Central memory CD8-positive, alpha-beta T cell (primary cell): ENCODE results near the gene CXorf66.
"Not testable (repeated sequence)": the region's sequence is repeated elsewhere in the genome, so short reads cannot be mapped to it uniquely, and the experiment has no call there.

Experiments
- ATAC-seq: fragments of 150-1000 bp; cut with Tn5 transposase; replicated peaks from 2 replicates; pipeline ENCODE4 v1.10.0; 2022; ENCODE audit warnings: mild to moderate bottlenecking, moderate FRiP score, moderate number of reproducible peaks; ENCODE audit not compliant: poor library complexity, severe bottlenecking; ENCODE audit errors: extremely low read depth
- DNase-seq, 2 donors: peaks; one replicate each; pipeline ENCODE4 v3.0.0; 2021; ENCODE audit warnings: low spot score in 2 of 2
- H3K27ac Mint-ChIP-seq: one replicate; pipeline ENCODE4 v1.8.0; 2022; ENCODE audit warnings: low read depth, mild to moderate bottlenecking, moderate library complexity, mixed read lengths
- H3K27me3 Mint-ChIP-seq: one replicate; pipeline ENCODE4 v1.8.0; 2022; ENCODE audit warnings: mixed read lengths
- H3K36me3 Mint-ChIP-seq: one replicate; pipeline ENCODE4 v1.8.0; 2022; ENCODE audit warnings: mild to moderate bottlenecking, moderate library complexity, mixed read lengths; ENCODE audit not compliant: insufficient read depth
- H3K4me1 Mint-ChIP-seq: one replicate; pipeline ENCODE4 v1.8.0; 2022; ENCODE audit warnings: mixed read lengths
- H3K4me3 Mint-ChIP-seq: one replicate; pipeline ENCODE4 v1.8.0; 2022; ENCODE audit warnings: mild to moderate bottlenecking, moderate library complexity, mixed read lengths
- H3K9me3 Mint-ChIP-seq: one replicate; pipeline ENCODE4 v1.8.0; 2022; ENCODE audit warnings: mixed read lengths

CXorf66 gene

GRCh38 chrX:139936259-139936658, 29.1 kb downstream of the CXorf66 start:
- H3K27ac Mint-ChIP-seq = no peak overlapping the region
- peaks cover 11% of the 10 kb centered on the region for H3K36me3 Mint-ChIP-seq
- no peaks in the 10 kb centered on the region for H3K4me1 Mint-ChIP-seq
- H3K27me3 Mint-ChIP-seq = no peaks in the 10 kb centered on the region
- no peak for DNase-seq
- no peak overlapping the region for H3K4me3 Mint-ChIP-seq
- no peaks in the 10 kb centered on the region for H3K9me3 Mint-ChIP-seq
- ATAC-seq = no peak

- peaks cover 6% of the 10 kb centered on the region for H3K4me1 Mint-ChIP-seq
- H3K27ac Mint-ChIP-seq = no peak overlapping the region
- no peak for DNase-seq
- no peak for ATAC-seq
- peak overlapping the region; percentile 92 for H3K4me3 Mint-ChIP-seq
- peaks cover 13% of the 10 kb centered on the region for H3K36me3 Mint-ChIP-seq
- no peaks in the 10 kb centered on the region for H3K9me3 Mint-ChIP-seq
- no peaks in the 10 kb centered on the region for H3K27me3 Mint-ChIP-seq
These were observed 31.4 kb downstream of the CXorf66 start for GRCh38 chrX:139933904-139934303.

- H3K4me1 Mint-ChIP-seq = peaks cover 6% of the 10 kb centered on the region
- H3K4me3 Mint-ChIP-seq = peak within 1 kb of the TSS; percentile 92
- peaks cover 13% of the 10 kb centered on the region for H3K36me3 Mint-ChIP-seq
- peak within 1 kb of the TSS; percentile 87 for H3K27ac Mint-ChIP-seq
- ATAC-seq (peak; percentile 79), DNase-seq (peak; percentile 46 to 67)
- no peaks in the 10 kb centered on the region for H3K27me3 Mint-ChIP-seq
- H3K9me3 Mint-ChIP-seq = no peaks in the 10 kb centered on the region
These were observed 32.2 kb downstream of the CXorf66 start, which contains the start of gene ATP11C for GRCh38 chrX:139932901-139933796. TSS of gene ATP11C (minus strand) at chrX:139933053. CDS start at chrX:139932042, 1,011 bp downstream.

GRCh38 chrX:139932073-139932900, 33.0 kb downstream of the CXorf66 start:
- peak; percentile 14 to 18 for DNase-seq
- H3K27ac Mint-ChIP-seq = peak overlapping the region; percentile 87
- peak overlapping the region; percentile 92 for H3K4me3 Mint-ChIP-seq
- peaks cover 6% of the 10 kb centered on the region for H3K4me1 Mint-ChIP-seq
- H3K9me3 Mint-ChIP-seq = no peaks in the 10 kb centered on the region
- ATAC-seq = peak; percentile 34
- H3K27me3 Mint-ChIP-seq = no peaks in the 10 kb centered on the region
- H3K36me3 Mint-ChIP-seq = peaks cover 13% of the 10 kb centered on the region

- Mint-ChIP-seq H3K27me3 (no peaks in the 10 kb centered on the region), H3K9me3 (no peaks in the 10 kb centered on the region), H3K36me3 (peaks cover 13% of the 10 kb centered on the region), H3K27ac (peak overlapping the region; percentile 62), H3K4me3 (peak overlapping the region; percentile 92), H3K4me1 (peaks cover 6% of the 10 kb centered on the region)
- peak in 1 of 2 donors; percentile 9 for DNase-seq
- ATAC-seq = no peak
These were observed 33.7 kb downstream of the CXorf66 start for GRCh38 chrX:139931646-139932072.

GRCh38 chrX:139930916-139931645, 34.2 kb downstream of the CXorf66 start:
- Mint-ChIP-seq H3K36me3 (peaks cover 13% of the 10 kb centered on the region), H3K9me3 (no peaks in the 10 kb centered on the region), H3K27me3 (no peaks in the 10 kb centered on the region), H3K4me1 (peaks cover 6% of the 10 kb centered on the region), H3K4me3 (peak overlapping the region; percentile 92), H3K27ac (peak overlapping the region; percentile 62)
- peak in 1 of 2 donors; percentile 11 for DNase-seq
- ATAC-seq = no peak

GRCh38 chrX:139930401-139930800, 34.9 kb downstream of the CXorf66 start:
- H3K4me3 Mint-ChIP-seq = peak overlapping the region; percentile 92
- H3K36me3 Mint-ChIP-seq = peaks cover 13% of the 10 kb centered on the region
- no peaks in the 10 kb centered on the region for H3K9me3 Mint-ChIP-seq
- H3K27ac Mint-ChIP-seq = no peak overlapping the region
- H3K27me3 Mint-ChIP-seq = no peaks in the 10 kb centered on the region
- H3K4me1 Mint-ChIP-seq = peaks cover 12% of the 10 kb centered on the region
- DNase-seq = no peak
- no peak for ATAC-seq

- no peak for ATAC-seq
These were observed 35.4 kb downstream of the CXorf66 start for GRCh38 chrX:139929876-139930275.

GRCh38 chrX:139924696-139925095, 40.6 kb downstream of the CXorf66 start:
- no peak for DNase-seq
- Mint-ChIP-seq H3K27me3 (no peaks in the 10 kb centered on the region), H3K4me1 (peaks cover 30% of the 10 kb centered on the region), H3K36me3 (peaks cover 4% of the 10 kb centered on the region), H3K9me3 (no peaks in the 10 kb centered on the region), H3K4me3 (no peak overlapping the region), H3K27ac (no peak overlapping the region)
- no peak for ATAC-seq

More at GRCh38 chrX:139929876-139930275, 35.4 kb downstream of the CXorf66 start:
- no peaks in the 10 kb centered on the region for H3K27me3 Mint-ChIP-seq
- H3K9me3 Mint-ChIP-seq = no peaks in the 10 kb centered on the region
- H3K36me3 Mint-ChIP-seq = peaks cover 13% of the 10 kb centered on the region
- DNase-seq = no peak
- peak overlapping the region; percentile 92 for H3K4me3 Mint-ChIP-seq
- H3K27ac Mint-ChIP-seq = no peak overlapping the region
- peaks cover 14% of the 10 kb centered on the region for H3K4me1 Mint-ChIP-seq

- DNase-seq = no peak
- H3K9me3 Mint-ChIP-seq = no peaks in the 10 kb centered on the region
- peaks cover 30% of the 10 kb centered on the region for H3K4me1 Mint-ChIP-seq
- H3K27ac Mint-ChIP-seq = no peak overlapping the region
- no peak overlapping the region for H3K4me3 Mint-ChIP-seq
- H3K27me3 Mint-ChIP-seq = no peaks in the 10 kb centered on the region
- no peak for ATAC-seq
- H3K36me3 Mint-ChIP-seq = peaks cover 4% of the 10 kb centered on the region
These were observed 41.1 kb downstream of the CXorf66 start for GRCh38 chrX:139924069-139924695.

GRCh38 chrX:139921142-139921541, 44.2 kb downstream of the CXorf66 start:
- DNase-seq, H3K36me3 Mint-ChIP-seq, H3K9me3 Mint-ChIP-seq, H3K27me3 Mint-ChIP-seq, H3K4me3 Mint-ChIP-seq, H3K27ac Mint-ChIP-seq, ATAC-seq: not testable (repeated sequence)
- H3K4me1 Mint-ChIP-seq = peaks cover 30% of the 10 kb centered on the region

GRCh38 chrX:139920316-139920715, 45.0 kb downstream of the CXorf66 start:
- Mint-ChIP-seq H3K36me3 (peaks cover 2% of the 10 kb centered on the region), H3K4me3 (no peak overlapping the region), H3K9me3 (no peaks in the 10 kb centered on the region), H3K27ac (no peak overlapping the region), H3K27me3 (no peaks in the 10 kb centered on the region), H3K4me1 (peaks cover 23% of the 10 kb centered on the region)
- DNase-seq (no peak), ATAC-seq (no peak)
